ENCODE measurements around the gene PCNP. TPM values are rescaled to one million over a fixed set of nuclear protein-coding genes. Genes with fewer than 3 reads are reported as not detected.

PCNP gene
- total RNA-seq, 1 experiment from 2014 or later = 165 TPM

DNA sequence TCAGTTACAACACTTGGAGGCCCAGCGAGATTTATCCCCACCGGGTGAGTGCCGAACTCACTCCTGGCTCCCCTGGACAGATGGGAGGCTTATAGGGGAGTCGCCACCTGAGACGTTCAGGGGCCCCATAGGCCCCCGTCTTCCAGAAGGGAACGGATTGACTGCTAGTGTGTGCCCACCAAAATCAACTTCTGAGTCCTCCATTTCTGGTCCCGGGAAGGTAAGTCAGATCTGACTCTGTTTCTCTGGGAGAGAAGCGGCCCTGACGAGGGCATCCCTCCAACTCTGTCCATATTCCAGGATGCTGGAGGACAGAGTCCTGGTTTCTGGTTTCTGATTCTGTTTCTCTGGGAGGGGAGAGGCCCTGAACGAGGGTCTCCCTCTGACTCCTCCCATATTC lies 58.6 kb downstream of the PCNP start:
- no peak for DNase-seq (ENCODE audit: low read depth, low spot score)
- in situ Hi-C loops (cut with HindIII; ENCODE audit: low pct_unique_long_range_greater_than_20kb, low sequenced_read_pairs) = no loop called here
- 0 out of 2 replicates have a peak, but pooled peaks cover 2% of the 10 kb centered on the region for H3K4me1 ChIP-seq (ENCODE audit: control insufficient read depth, insufficient read depth, low read length)
- no peak overlapping the region for H3K27ac ChIP-seq (ENCODE audit: low read length)
- no peaks in the 10 kb centered on the region for H3K9me3 ChIP-seq (ENCODE audit: control insufficient read depth, insufficient read depth, low read depth, low read length)
- ChIA-PET CTCF (no interaction called here), POLR2A (no interaction called here)
- ATAC-seq = no peak
- no peaks in the 10 kb centered on the region for H3K27me3 ChIP-seq (ENCODE audit: control insufficient read depth, insufficient read depth, low read length)
- no peaks in the 10 kb centered on the region for H3K36me3 ChIP-seq (ENCODE audit: control insufficient read depth, insufficient read depth, low read length)
- intact Hi-C loops (cut with micrococcal nuclease; ENCODE audit: unreplicated experiment) = no loop called here
- no peak overlapping the region for H3K4me3 ChIP-seq (ENCODE audit: low read depth in 2 of 2, low read length in 2 of 2)
- BruUV-seq (replicated peaks) = no TSS peak
- TF ChIP-seq, protein P1, sequence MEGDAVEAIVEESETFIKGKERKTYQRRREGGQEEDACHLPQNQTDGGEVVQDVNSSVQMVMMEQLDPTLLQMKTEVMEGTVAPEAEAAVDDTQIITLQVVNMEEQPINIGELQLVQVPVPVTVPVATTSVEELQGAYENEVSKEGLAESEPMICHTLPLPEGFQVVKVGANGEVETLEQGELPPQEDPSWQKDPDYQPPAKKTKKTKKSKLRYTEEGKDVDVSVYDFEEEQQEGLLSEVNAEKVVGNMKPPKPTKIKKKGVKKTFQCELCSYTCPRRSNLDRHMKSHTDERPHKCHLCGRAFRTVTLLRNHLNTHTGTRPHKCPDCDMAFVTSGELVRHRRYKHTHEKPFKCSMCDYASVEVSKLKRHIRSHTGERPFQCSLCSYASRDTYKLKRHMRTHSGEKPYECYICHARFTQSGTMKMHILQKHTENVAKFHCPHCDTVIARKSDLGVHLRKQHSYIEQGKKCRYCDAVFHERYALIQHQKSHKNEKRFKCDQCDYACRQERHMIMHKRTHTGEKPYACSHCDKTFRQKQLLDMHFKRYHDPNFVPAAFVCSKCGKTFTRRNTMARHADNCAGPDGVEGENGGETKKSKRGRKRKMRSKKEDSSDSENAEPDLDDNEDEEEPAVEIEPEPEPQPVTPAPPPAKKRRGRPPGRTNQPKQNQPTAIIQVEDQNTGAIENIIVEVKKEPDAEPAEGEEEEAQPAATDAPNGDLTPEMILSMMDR (IDR thresholded peaks at IDR 0.05) = no peak
- no peak for TF ChIP-seq SIN3A (IDR thresholded peaks at IDR 0.05; ENCODE audit: borderline replicate concordance, insufficient read depth, low read depth, low read length)
- no peak for TF ChIP-seq POLR2AphosphoS5 (IDR thresholded peaks at IDR 0.05; ENCODE audit: low read depth, low read length)
- TF ChIP-seq, protein P2, sequence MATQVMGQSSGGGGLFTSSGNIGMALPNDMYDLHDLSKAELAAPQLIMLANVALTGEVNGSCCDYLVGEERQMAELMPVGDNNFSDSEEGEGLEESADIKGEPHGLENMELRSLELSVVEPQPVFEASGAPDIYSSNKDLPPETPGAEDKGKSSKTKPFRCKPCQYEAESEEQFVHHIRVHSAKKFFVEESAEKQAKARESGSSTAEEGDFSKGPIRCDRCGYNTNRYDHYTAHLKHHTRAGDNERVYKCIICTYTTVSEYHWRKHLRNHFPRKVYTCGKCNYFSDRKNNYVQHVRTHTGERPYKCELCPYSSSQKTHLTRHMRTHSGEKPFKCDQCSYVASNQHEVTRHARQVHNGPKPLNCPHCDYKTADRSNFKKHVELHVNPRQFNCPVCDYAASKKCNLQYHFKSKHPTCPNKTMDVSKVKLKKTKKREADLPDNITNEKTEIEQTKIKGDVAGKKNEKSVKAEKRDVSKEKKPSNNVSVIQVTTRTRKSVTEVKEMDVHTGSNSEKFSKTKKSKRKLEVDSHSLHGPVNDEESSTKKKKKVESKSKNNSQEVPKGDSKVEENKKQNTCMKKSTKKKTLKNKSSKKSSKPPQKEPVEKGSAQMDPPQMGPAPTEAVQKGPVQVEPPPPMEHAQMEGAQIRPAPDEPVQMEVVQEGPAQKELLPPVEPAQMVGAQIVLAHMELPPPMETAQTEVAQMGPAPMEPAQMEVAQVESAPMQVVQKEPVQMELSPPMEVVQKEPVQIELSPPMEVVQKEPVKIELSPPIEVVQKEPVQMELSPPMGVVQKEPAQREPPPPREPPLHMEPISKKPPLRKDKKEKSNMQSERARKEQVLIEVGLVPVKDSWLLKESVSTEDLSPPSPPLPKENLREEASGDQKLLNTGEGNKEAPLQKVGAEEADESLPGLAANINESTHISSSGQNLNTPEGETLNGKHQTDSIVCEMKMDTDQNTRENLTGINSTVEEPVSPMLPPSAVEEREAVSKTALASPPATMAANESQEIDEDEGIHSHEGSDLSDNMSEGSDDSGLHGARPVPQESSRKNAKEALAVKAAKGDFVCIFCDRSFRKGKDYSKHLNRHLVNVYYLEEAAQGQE (IDR thresholded peaks at IDR 0.05; ENCODE audit: insufficient read depth in 1 of 2, low read depth in 2 of 2, low read length in 1 of 2) = no peak
- TF ChIP-seq TCF7L2 (IDR thresholded peaks at IDR 0.05; ENCODE audit: low read depth, low read length) = no peak

GRCh38 chr3:101633186-101633585 lies 59.2 kb downstream of the PCNP start:
- Histone ChIP-seq H3K9me3 (ENCODE audit: control insufficient read depth, insufficient read depth, low read depth, low read length) (no peaks in the 10 kb centered on the region), H3K4me1 (ENCODE audit: control insufficient read depth, insufficient read depth, low read length) (0 out of 2 replicates have a peak, but pooled peaks cover 2% of the 10 kb centered on the region), H3K27ac (ENCODE audit: low read length) (no peak overlapping the region), H3K36me3 (ENCODE audit: control insufficient read depth, insufficient read depth, low read length) (no peaks in the 10 kb centered on the region), H3K27me3 (ENCODE audit: control insufficient read depth, insufficient read depth, low read length) (no peaks in the 10 kb centered on the region), H3K4me3 (ENCODE audit: low read depth in 2 of 2, low read length in 2 of 2) (no peak overlapping the region)
- DNase-seq (ENCODE audit: low read depth, low spot score) (no peak), ATAC-seq (no peak)
- no TSS peak for BruUV-seq (replicated peaks)
- POLR2A ChIA-PET = no interaction called here
- in situ Hi-C loops (cut with HindIII; ENCODE audit: low pct_unique_long_range_greater_than_20kb, low sequenced_read_pairs) = no loop called here
- CTCF ChIA-PET = no interaction called here
- intact Hi-C loops (cut with micrococcal nuclease; ENCODE audit: unreplicated experiment) = no loop called here
- no peak for TF ChIP-seq SIN3A (IDR thresholded peaks at IDR 0.05; ENCODE audit: borderline replicate concordance, insufficient read depth, low read depth, low read length)
- TF ChIP-seq, protein P1 (IDR thresholded peaks at IDR 0.05) = no peak
- TF ChIP-seq POLR2AphosphoS5 (IDR thresholded peaks at IDR 0.05; ENCODE audit: low read depth, low read length) = no peak
- TF ChIP-seq, protein P2 (IDR thresholded peaks at IDR 0.05; ENCODE audit: insufficient read depth in 1 of 2, low read depth in 2 of 2, low read length in 1 of 2) = no peak
- TF ChIP-seq TCF7L2 (IDR thresholded peaks at IDR 0.05; ENCODE audit: low read depth, low read length) = no peak
